Ovary (tissue), 3 donors: Measurements from ENCODE around the gene PIK3R5.

Source experiments
- CTCF ChIP-seq, 3 donors: fragments of 450-650 bp in 2 of 3; fragments of 200-600 bp in 1 of 3; IDR thresholded peaks; one replicate each; pipeline versions ENCODE4 v1.5.1 to v1.8.0; 2016 to 2022; ENCODE audit warnings: antibody characterized with exemption in 3 of 3, mild to moderate bottlenecking in 1 of 3
- EP300 ChIP-seq: sonication (generic); formaldehyde crosslinking; IDR thresholded peaks from one replicate; pipeline ENCODE4 v1.6.1; 2017; ENCODE audit warnings: antibody characterized with exemption
- POLR2A ChIP-seq: fragments of 450-650 bp; IDR thresholded peaks from one replicate; pipeline ENCODE4 v1.6.1; 2017; ENCODE audit warnings: antibody characterized with exemption, mild to moderate bottlenecking, moderate library complexity
- donor health status: DM: no; HTN: no; CAD: no.

GRCh38 chr17:8964801-8965393 is 610 bp downstream of the PIK3R5 start:
- no peak for TF ChIP-seq CTCF (IDR thresholded peaks at IDR 0.05)
- TF ChIP-seq POLR2A = no peak
- no peak for TF ChIP-seq EP300
